H54 (cell line): ENCODE data around the gene PATZ1.
"Not testable (repeated sequence)": the region's sequence is repeated elsewhere in the genome, so short reads cannot be mapped to it uniquely, and the experiment has no call there.

Experiments used
- DNase-seq: peaks from one replicate; pipeline ENCODE4 v3.0.0; 2011; ENCODE audit warnings: low spot score, mixed read lengths; ENCODE audit not compliant: insufficient read length
- FAIRE-seq: peaks from 3 replicates; lab custom pipeline; 2011; peaks lifted over from hg19 to GRCh38; lab: Jason Lieb, UNC
- POLR2A ChIP-seq: IDR thresholded peaks from 2 replicates; pipeline ENCODE4 v1.6.1; 2011; ENCODE audit warnings: low read depth, mild to moderate bottlenecking, low read length

Gene PATZ1

GRCh38 chr22:31334329-31334728, 11.8 kb downstream of the PATZ1 start:
- no peak for FAIRE-seq
- DNase-seq = no peak
- TF ChIP-seq POLR2A = no peak

- no peak for TF ChIP-seq POLR2A
- FAIRE-seq (no peak), DNase-seq (no peak)
These were observed 12.5 kb downstream of the PATZ1 start for GRCh38 chr22:31333641-31334040.

GRCh38 chr22:31332886-31333285, 13.3 kb downstream of the PATZ1 start:
- FAIRE-seq (no peak), DNase-seq (no peak)
- no peak for TF ChIP-seq POLR2A

GRCh38 chr22:31332010-31332409, 14.1 kb downstream of the PATZ1 start:
- TF ChIP-seq POLR2A = no peak
- FAIRE-seq (no peak), DNase-seq (no peak)

- no peak for FAIRE-seq
- no peak for TF ChIP-seq POLR2A
- DNase-seq = no peak
These were observed 16.5 kb downstream of the PATZ1 start for GRCh38 chr22:31329453-31330215.

GRCh38 chr22:31329029-31329428, 17.1 kb downstream of the PATZ1 start:
- no peak for TF ChIP-seq POLR2A
- DNase-seq = peak; percentile 30
- peak; percentile 27 for FAIRE-seq

- DNase-seq = no peak
- FAIRE-seq = no peak
- TF ChIP-seq POLR2A = no peak
These were observed 17.6 kb downstream of the PATZ1 start for GRCh38 chr22:31328544-31328960.

- peak; percentile 21 for DNase-seq
- FAIRE-seq = no peak
- TF ChIP-seq POLR2A = no peak
These were observed 18.2 kb downstream of the PATZ1 start for GRCh38 chr22:31327806-31328543.

GRCh38 chr22:31326877-31327276, 19.3 kb downstream of the PATZ1 start:
- no peak for TF ChIP-seq POLR2A
- DNase-seq = no peak
- FAIRE-seq = no peak

- TF ChIP-seq POLR2A = no peak
- FAIRE-seq (no peak), DNase-seq (no peak)
These were observed 22.3 kb downstream of the PATZ1 start for GRCh38 chr22:31323578-31324550.

GRCh38 chr22:31321421-31321820, 24.7 kb downstream of the PATZ1 start:
- no peak for FAIRE-seq
- DNase-seq = no peak
- no peak for TF ChIP-seq POLR2A

- not testable (repeated sequence) for DNase-seq, FAIRE-seq
These were observed 31.9 kb downstream of the PATZ1 start for GRCh38 chr22:31314220-31314619.

GRCh38 chr22:31313366-31314147, 32.6 kb downstream of the PATZ1 start:
- peak; percentile 36 for DNase-seq
- no peak for TF ChIP-seq POLR2A
- peak; percentile 41 for FAIRE-seq
